Mesendoderm (in vitro differentiated cells): ENCODE measurements around the gene PYDC1.

Source experiments
- DNase-seq: peaks from one replicate; pipeline ENCODE4 v3.0.0; 2013
- H2AK5ac ChIP-seq: 2 replicates; pipeline ENCODE4 v1.6.1; 2013; ENCODE audit warnings: low read length, inconsistent platforms
- H2BK120ac ChIP-seq: 2 replicates; pipeline ENCODE4 v1.6.1; 2013; ENCODE audit warnings: low read depth, mild to moderate bottlenecking, low read length, moderate library complexity, mixed read lengths
- H2BK15ac ChIP-seq: replicated peaks from 2 replicates; pipeline ENCODE4 v1.6.1; 2013; ENCODE audit warnings: low read depth, mild to moderate bottlenecking, moderate library complexity
- H2BK5ac ChIP-seq: 2 replicates; pipeline ENCODE4 v1.6.1; 2013; ENCODE audit warnings: low read length, inconsistent platforms
- H3K18ac ChIP-seq: 2 replicates; pipeline ENCODE4 v1.6.1; 2013; ENCODE audit warnings: mild to moderate bottlenecking, low read length, mixed read lengths
- H3K23ac ChIP-seq: one replicate; pipeline ENCODE4 v1.6.1; 2013; ENCODE audit warnings: low read length
- H3K27ac ChIP-seq: 2 replicates; pipeline ENCODE4 v1.5.1; 2013; ENCODE audit warnings: low read depth, mild to moderate bottlenecking, inconsistent platforms, low read length, moderate library complexity
- H3K27me3 ChIP-seq: 2 replicates; pipeline ENCODE4 v1.6.1; 2013; ENCODE audit warnings: low read length, control low read depth, mild to moderate bottlenecking, inconsistent platforms; ENCODE audit not compliant: insufficient read depth, poor library complexity
- H3K36me3 ChIP-seq: 2 replicates; pipeline ENCODE4 v1.6.1; 2013; ENCODE audit warnings: low read length, inconsistent platforms; ENCODE audit not compliant: control insufficient read depth, insufficient read depth
- H3K4ac ChIP-seq: one replicate; pipeline ENCODE4 v1.6.1; 2013; ENCODE audit warnings: low read depth, mild to moderate bottlenecking, low read length, moderate library complexity
- H3K4me1 ChIP-seq: 2 replicates; pipeline ENCODE4 v1.6.1; 2013; ENCODE audit warnings: low read depth, low read length, inconsistent platforms; ENCODE audit not compliant: control insufficient read depth
- H3K4me2 ChIP-seq: 2 replicates; pipeline ENCODE4 v1.6.1; 2013; ENCODE audit warnings: low read length
- H3K4me3 ChIP-seq: 2 replicates; pipeline ENCODE4 v1.5.1; 2013; ENCODE audit warnings: mild to moderate bottlenecking, low read length
- H3K56ac ChIP-seq: one replicate; pipeline ENCODE4 v1.6.1; 2013; ENCODE audit warnings: low read length
- H3K79me1 ChIP-seq: 2 replicates; pipeline ENCODE4 v1.6.1; 2013; ENCODE audit warnings: low read length, inconsistent platforms
- H3K79me2 ChIP-seq: 2 replicates; pipeline ENCODE4 v1.6.1; 2013; ENCODE audit warnings: mild to moderate bottlenecking, low read length; ENCODE audit not compliant: control insufficient read depth, insufficient read depth
- H3K9ac ChIP-seq: 2 replicates; pipeline ENCODE4 v1.6.1; 2013; ENCODE audit warnings: low read length, inconsistent platforms
- H4K5ac ChIP-seq: one replicate; pipeline ENCODE4 v1.6.1; 2013; ENCODE audit warnings: low read length
- H4K8ac ChIP-seq: one replicate; pipeline ENCODE4 v1.6.1; 2013; ENCODE audit warnings: low read depth, mild to moderate bottlenecking, control low read depth, low read length, moderate library complexity
- WGBS: extraction: QIAGEN DNeasy Blood & Tissue Kit; methylation state at CpG from one replicate; pipeline ENCODE4 v1.1.7; 2013; ENCODE audit warnings: low lambda C conversion rate, missing lambda C conversion rate; ENCODE audit not compliant: insufficient coverage; ENCODE audit errors: extremely low coverage; 5-methylcytosine and 5-hydroxymethylcytosine counted together

PYDC1 gene

GRCh38 chr16:31225193-31225592 is 8.3 kb upstream of the PYDC1 start:
- H3K4me2 ChIP-seq = no peak overlapping the region
- H2BK5ac ChIP-seq = no peak overlapping the region
- no peaks in the 10 kb centered on the region for H3K4me1 ChIP-seq
- no peak overlapping the region for H3K4ac ChIP-seq
- H2AK5ac ChIP-seq = no peak overlapping the region
- H3K9ac ChIP-seq = no peak overlapping the region
- no peaks in the 10 kb centered on the region for H3K79me2 ChIP-seq
- H3K27me3 ChIP-seq = no peaks in the 10 kb centered on the region
- no peaks in the 10 kb centered on the region for H3K36me3 ChIP-seq
- H3K23ac ChIP-seq = no peak overlapping the region
- no peak overlapping the region for H2BK15ac ChIP-seq
- no peak overlapping the region for H3K4me3 ChIP-seq
- no peak overlapping the region for H3K18ac ChIP-seq
- DNase-seq = no peak
- no peak overlapping the region for H4K8ac ChIP-seq
- no CpG with 5 or more reads among the region's 3 CpGs for WGBS
- no peak overlapping the region for H2BK120ac ChIP-seq
- no peaks in the 10 kb centered on the region for H3K79me1 ChIP-seq
- H4K5ac ChIP-seq = no peak overlapping the region
- no peak overlapping the region for H3K27ac ChIP-seq
- H3K56ac ChIP-seq = no peak overlapping the region

- no peaks in the 10 kb centered on the region for H3K79me2 ChIP-seq
- no peak overlapping the region for H3K27ac ChIP-seq
- H3K23ac ChIP-seq = no peak overlapping the region
- no peak overlapping the region for H2BK15ac ChIP-seq
- no peak overlapping the region for H3K4ac ChIP-seq
- no peak overlapping the region for H2BK5ac ChIP-seq
- H3K4me3 ChIP-seq = no peak overlapping the region
- no peak overlapping the region for H3K9ac ChIP-seq
- no peak overlapping the region for H4K8ac ChIP-seq
- WGBS = no CpG with 5 or more reads among the region's 80 CpGs
- no peak overlapping the region for H3K4me2 ChIP-seq
- H3K18ac ChIP-seq = no peak overlapping the region
- no peak for DNase-seq
- no peak overlapping the region for H2AK5ac ChIP-seq
- no peak overlapping the region for H3K56ac ChIP-seq
- H3K4me1 ChIP-seq = no peaks in the 10 kb centered on the region
- no peaks in the 10 kb centered on the region for H3K79me1 ChIP-seq
- no peak overlapping the region for H2BK120ac ChIP-seq
- no peaks in the 10 kb centered on the region for H3K36me3 ChIP-seq
- H4K5ac ChIP-seq = no peak overlapping the region
- H3K27me3 ChIP-seq = no peaks in the 10 kb centered on the region
Observed at GRCh38 chr16:31224092-31224955, 7.4 kb upstream of the PYDC1 start.

GRCh38 chr16:31223044-31223443 is 6.1 kb upstream of the PYDC1 start:
- no peak overlapping the region for H3K9ac ChIP-seq
- H3K56ac ChIP-seq = no peak overlapping the region
- H2AK5ac ChIP-seq = no peak overlapping the region
- no peak overlapping the region for H4K5ac ChIP-seq
- H2BK15ac ChIP-seq = no peak overlapping the region
- H3K18ac ChIP-seq = no peak overlapping the region
- H3K4me2 ChIP-seq = no peak overlapping the region
- no CpG with 5 or more reads among the region's 5 CpGs for WGBS
- DNase-seq = no peak
- no peak overlapping the region for H2BK5ac ChIP-seq
- H3K4me1 ChIP-seq = no peaks in the 10 kb centered on the region
- H3K79me1 ChIP-seq = no peaks in the 10 kb centered on the region
- no peak overlapping the region for H3K23ac ChIP-seq
- H3K4me3 ChIP-seq = no peak overlapping the region
- H3K36me3 ChIP-seq = no peaks in the 10 kb centered on the region
- H2BK120ac ChIP-seq = no peak overlapping the region
- no peaks in the 10 kb centered on the region for H3K27me3 ChIP-seq
- H4K8ac ChIP-seq = no peak overlapping the region
- no peaks in the 10 kb centered on the region for H3K79me2 ChIP-seq
- H3K4ac ChIP-seq = no peak overlapping the region
- no peak overlapping the region for H3K27ac ChIP-seq

- no CpG with 5 or more reads among the region's 12 CpGs for WGBS
- no peak for DNase-seq
Observed at GRCh38 chr16:31221357-31222160, 4.6 kb upstream of the PYDC1 start.

GRCh38 chr16:31219154-31219741 is 2.3 kb upstream of the PYDC1 start:
- no peak overlapping the region for H3K4me3 ChIP-seq
- H4K5ac ChIP-seq = no peak overlapping the region
- no peak overlapping the region for H4K8ac ChIP-seq
- no peak for DNase-seq
- H3K79me2 ChIP-seq = no peaks in the 10 kb centered on the region
- H3K4ac ChIP-seq = no peak overlapping the region
- no peaks in the 10 kb centered on the region for H3K4me1 ChIP-seq
- H3K4me2 ChIP-seq = no peak overlapping the region
- H3K9ac ChIP-seq = no peak overlapping the region
- no peaks in the 10 kb centered on the region for H3K79me1 ChIP-seq
- no peaks in the 10 kb centered on the region for H3K36me3 ChIP-seq
- H2BK120ac ChIP-seq = no peak overlapping the region
- no peak overlapping the region for H3K56ac ChIP-seq
- no peak overlapping the region for H2AK5ac ChIP-seq
- H3K23ac ChIP-seq = no peak overlapping the region
- no peak overlapping the region for H2BK5ac ChIP-seq
- WGBS = no CpG with 5 or more reads among the region's 15 CpGs
- H2BK15ac ChIP-seq = no peak overlapping the region
- no peak overlapping the region for H3K18ac ChIP-seq
- no peak overlapping the region for H3K27ac ChIP-seq
- H3K27me3 ChIP-seq = peaks cover 13% of the 10 kb centered on the region

More at GRCh38 chr16:31221357-31222160, 4.6 kb upstream of the PYDC1 start:
- H2BK5ac ChIP-seq = no peak overlapping the region
- no peak overlapping the region for H3K4me2 ChIP-seq
- H2BK120ac ChIP-seq = no peak overlapping the region
- H3K36me3 ChIP-seq = no peaks in the 10 kb centered on the region
- no peak overlapping the region for H3K18ac ChIP-seq
- no peaks in the 10 kb centered on the region for H3K79me1 ChIP-seq
- no peak overlapping the region for H3K27ac ChIP-seq
- H4K5ac ChIP-seq = no peak overlapping the region
- no peaks in the 10 kb centered on the region for H3K79me2 ChIP-seq
- H3K23ac ChIP-seq = no peak overlapping the region
- no peak overlapping the region for H3K4ac ChIP-seq
- no peak overlapping the region for H3K4me3 ChIP-seq
- H4K8ac ChIP-seq = no peak overlapping the region
- no peak overlapping the region for H2BK15ac ChIP-seq
- no peak overlapping the region for H3K9ac ChIP-seq
- H3K4me1 ChIP-seq = no peaks in the 10 kb centered on the region
- no peak overlapping the region for H3K56ac ChIP-seq
- peaks cover 5% of the 10 kb centered on the region for H3K27me3 ChIP-seq
- H2AK5ac ChIP-seq = no peak overlapping the region
